GM23338 (cell line): ENCODE results near the gene SDF2L1. TPM values are rescaled to one million over a fixed set of nuclear protein-coding genes. Genes with fewer than 3 reads are reported as not detected.

Experiments
- ATAC-seq: fragments of 200-7000 bp; cut with Tn5 transposase; 3 replicates; pipeline ENCODE4 v1.9.1; 2020
- DNase-seq: peaks from one replicate; pipeline ENCODE4 v3.0.0-alpha.2; 2015; ENCODE audit warnings: low spot score
- H2AFZ ChIP-seq: fragments of 200-600 bp; sonication (generic); 2 replicates; pipeline ENCODE4 v1.8.0; 2016; ENCODE audit warnings: antibody characterized with exemption, mild to moderate bottlenecking, moderate library complexity
- H3F3A ChIP-seq: fragments of 200-600 bp; sonication (generic); replicated peaks from 2 replicates; pipeline ENCODE4 v1.8.0; 2017; ENCODE audit warnings: antibody characterized with exemption, mixed run types, low read depth
- H3K27ac ChIP-seq: fragments of 200-600 bp; sonication (generic); 2 replicates; pipeline ENCODE4 v1.6.1; 2016; ENCODE audit warnings: low read depth
- H3K27me3 ChIP-seq: fragments of 200-600 bp; sonication (generic); 2 replicates; pipeline ENCODE4 v1.8.0; 2016; ENCODE audit warnings: mild to moderate bottlenecking, mixed run types, moderate library complexity; ENCODE audit not compliant: insufficient read depth
- H3K36me3 ChIP-seq: fragments of 200-600 bp; sonication (generic); 2 replicates; pipeline ENCODE4 v1.8.0; 2016; ENCODE audit warnings: mild to moderate bottlenecking; ENCODE audit not compliant: insufficient read depth
- H3K4me1 ChIP-seq: fragments of 200-600 bp; sonication (generic); 2 replicates; pipeline ENCODE4 v1.8.0; 2016; ENCODE audit warnings: mild to moderate bottlenecking, moderate library complexity; ENCODE audit not compliant: insufficient read depth
- H3K4me2 ChIP-seq: fragments of 200-600 bp; sonication (generic); 2 replicates; pipeline ENCODE4 v1.7.1; 2017; ENCODE audit warnings: mixed run types
- H3K4me3 ChIP-seq: fragments of 200-600 bp; sonication (generic); 2 replicates; pipeline ENCODE4 v1.6.1; 2016; ENCODE audit warnings: mixed run types
- H3K79me2 ChIP-seq: fragments of 200-600 bp; sonication (generic); replicated peaks from 2 replicates; pipeline ENCODE4 v1.8.0; 2017; ENCODE audit warnings: mild to moderate bottlenecking; ENCODE audit not compliant: insufficient read depth
- H3K9me2 ChIP-seq: fragments of 200-600 bp; sonication (generic); 2 replicates; pipeline ENCODE4 v1.8.0; 2017; ENCODE audit not compliant: insufficient read depth
- H4K20me1 ChIP-seq: fragments of 200-600 bp; sonication (generic); replicated peaks from 2 replicates; pipeline ENCODE4 v1.8.0; 2017; ENCODE audit warnings: mild to moderate bottlenecking; ENCODE audit not compliant: insufficient read depth
- H3K27ac Mint-ChIP-seq: 2 replicates; pipeline ENCODE4 v1.8.0; 2020; ENCODE audit warnings: inconsistent platforms, mild to moderate bottlenecking, moderate library complexity, mixed read lengths
- H3K27me3 Mint-ChIP-seq: 3 replicates; pipeline ENCODE4 v1.8.0; 2022; ENCODE audit warnings: low read depth, mild to moderate bottlenecking, moderate library complexity, mixed read lengths, inconsistent platforms; ENCODE audit not compliant: insufficient read depth, poor library complexity
- H3K36me3 Mint-ChIP-seq: 3 replicates; pipeline ENCODE4 v1.8.0; 2021; ENCODE audit warnings: low read depth, mild to moderate bottlenecking, inconsistent platforms, moderate library complexity, mixed read lengths
- H3K4me1 Mint-ChIP-seq: 3 replicates; pipeline ENCODE4 v1.8.0; 2020; ENCODE audit warnings: mild to moderate bottlenecking, inconsistent platforms, mixed read lengths
- H3K4me3 Mint-ChIP-seq: 3 replicates; pipeline ENCODE4 v1.8.0; 2021; ENCODE audit warnings: moderate library complexity, mild to moderate bottlenecking, inconsistent platforms, mixed read lengths
- H3K9me3 Mint-ChIP-seq: 3 replicates; pipeline ENCODE4 v1.8.0; 2020; ENCODE audit warnings: moderate library complexity, mild to moderate bottlenecking, inconsistent platforms, mixed read lengths
- CREB1 ChIP-seq: fragments of 250-450 bp; sonication (Bioruptor Pico); IDR thresholded peaks from 2 replicates; pipeline ENCODE4 v1.5.0; 2020; ENCODE audit warnings: low read depth, mild to moderate bottlenecking, moderate library complexity
- EZH2 ChIP-seq: fragments of 200-600 bp; sonication (generic); IDR thresholded peaks from one replicate; pipeline ENCODE4 v1.8.0; 2017; ENCODE audit warnings: antibody characterized with exemption, mild to moderate bottlenecking, low read depth; ENCODE audit not compliant: unreplicated experiment
- EZH2phosphoT487 ChIP-seq: fragments of 200-600 bp; sonication (generic); IDR thresholded peaks from one replicate; pipeline ENCODE4 v1.8.1; 2018; ENCODE audit warnings: antibody characterized with exemption; ENCODE audit not compliant: unreplicated experiment
- JUNB ChIP-seq: IDR thresholded peaks from one replicate; pipeline ENCODE4 v1.6.1; 2016; ENCODE audit warnings: antibody characterized with exemption; ENCODE audit not compliant: unreplicated experiment
- NANOG ChIP-seq: IDR thresholded peaks from 2 replicates; pipeline ENCODE4 v1.6.1; 2016; ENCODE audit warnings: antibody characterized with exemption, borderline replicate concordance
- POLR2AphosphoS5 ChIP-seq: IDR thresholded peaks from 2 replicates; pipeline ENCODE4 v1.6.1; 2016; ENCODE audit warnings: antibody characterized with exemption, low read depth
- STAT1 ChIP-seq: IDR thresholded peaks from one replicate; pipeline ENCODE4 v1.6.1; 2016; ENCODE audit warnings: antibody characterized with exemption; ENCODE audit not compliant: unreplicated experiment
- ZNF114 ChIP-seq: fragments of 250-450 bp; sonication (Bioruptor Pico); IDR thresholded peaks from 2 replicates; pipeline ENCODE4 v1.5.0; 2020; ENCODE audit warnings: mild to moderate bottlenecking, moderate library complexity
- ZNF331 ChIP-seq: fragments of 250-450 bp; sonication (Bioruptor Pico); IDR thresholded peaks from 2 replicates; pipeline ENCODE4 v1.5.0; 2020; ENCODE audit warnings: low read depth, mild to moderate bottlenecking, moderate library complexity
- polyA plus RNA-seq: library from polyadenylated mRNA; unstranded; fragments of >200 nt; fragmentation: Nextera tagmentation; extraction: Ambion mirVana; gene quantifications from 2 replicates; pipeline ENCODE4 v1.2.1, GENCODE V29; 2016
- total RNA-seq: library from RNA; depleted of rRNA; stranded (reverse); fragments of >200 nt; shearing (Covaris generic); gene quantifications from 2 replicates; pipeline ENCODE4 v1.2.3, GENCODE V29; 2014
- TF ChIP-seq, protein P1 (sequence below): IDR thresholded peaks from 2 replicates; pipeline ENCODE4 v1.6.1; 2016; ENCODE audit warnings: antibody characterized with exemption
- TF ChIP-seq, protein P2 (sequence below): IDR thresholded peaks from one replicate; pipeline ENCODE4 v1.6.1; 2018; ENCODE audit warnings: antibody characterized with exemption; ENCODE audit not compliant: unreplicated experiment
- TF ChIP-seq, protein P3 (sequence below), 2 experiments: fragments of 200-600 bp in 1 of 2; sonication (generic) in 1 of 2; conservative IDR thresholded peaks; 2 replicates each; pipeline versions ENCODE4 v1.5.1 to v1.6.1; 2016 to 2017; ENCODE audit warnings: antibody characterized with exemption in 2 of 2, low read depth in 2 of 2, mild to moderate bottlenecking in 2 of 2, moderate library complexity in 1 of 2

The SDF2L1 gene
- total and polyA plus RNA-seq, 2 experiments from 2014 or later = 62.3 to 72.7 TPM

DNA sequence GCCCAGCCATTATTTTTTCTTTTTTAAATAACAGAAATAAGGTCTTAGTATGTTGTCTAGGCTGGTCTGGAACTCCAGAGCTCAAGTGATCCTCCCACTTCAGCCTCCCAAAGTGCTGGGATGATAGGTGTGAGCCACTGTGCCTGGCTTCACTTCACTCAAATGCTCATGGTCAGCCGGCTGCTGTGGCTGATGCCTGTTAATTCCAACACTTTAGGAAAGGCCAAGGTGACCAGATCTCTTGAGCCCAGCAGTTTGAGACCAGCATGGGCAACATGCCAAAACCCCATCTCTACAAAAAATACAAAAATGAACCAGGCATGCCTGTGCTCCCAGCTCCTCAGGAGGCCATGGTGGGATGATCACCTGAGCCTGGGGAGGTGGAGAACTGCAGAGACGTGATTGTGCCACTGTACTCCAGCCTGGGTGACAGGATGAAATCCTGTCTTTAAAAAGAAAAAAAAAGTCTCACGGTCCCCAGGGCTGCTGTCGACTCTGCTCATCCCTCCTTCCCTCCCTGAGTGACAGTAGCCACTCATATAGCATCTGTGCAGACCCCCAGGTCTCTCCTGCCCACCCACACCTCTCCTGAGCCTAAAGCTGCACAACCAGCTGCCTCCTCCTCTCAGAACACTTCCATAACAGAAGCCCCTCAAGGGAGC lies 15.9 kb upstream of the SDF2L1 start (continued):
- TF ChIP-seq JUNB = no peak
- TF ChIP-seq, protein P1, sequence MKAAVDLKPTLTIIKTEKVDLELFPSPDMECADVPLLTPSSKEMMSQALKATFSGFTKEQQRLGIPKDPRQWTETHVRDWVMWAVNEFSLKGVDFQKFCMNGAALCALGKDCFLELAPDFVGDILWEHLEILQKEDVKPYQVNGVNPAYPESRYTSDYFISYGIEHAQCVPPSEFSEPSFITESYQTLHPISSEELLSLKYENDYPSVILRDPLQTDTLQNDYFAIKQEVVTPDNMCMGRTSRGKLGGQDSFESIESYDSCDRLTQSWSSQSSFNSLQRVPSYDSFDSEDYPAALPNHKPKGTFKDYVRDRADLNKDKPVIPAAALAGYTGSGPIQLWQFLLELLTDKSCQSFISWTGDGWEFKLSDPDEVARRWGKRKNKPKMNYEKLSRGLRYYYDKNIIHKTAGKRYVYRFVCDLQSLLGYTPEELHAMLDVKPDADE = no peak
- no peak for TF ChIP-seq ZNF331 (CRISPR knock-in tag)
- TF ChIP-seq, protein P2, sequence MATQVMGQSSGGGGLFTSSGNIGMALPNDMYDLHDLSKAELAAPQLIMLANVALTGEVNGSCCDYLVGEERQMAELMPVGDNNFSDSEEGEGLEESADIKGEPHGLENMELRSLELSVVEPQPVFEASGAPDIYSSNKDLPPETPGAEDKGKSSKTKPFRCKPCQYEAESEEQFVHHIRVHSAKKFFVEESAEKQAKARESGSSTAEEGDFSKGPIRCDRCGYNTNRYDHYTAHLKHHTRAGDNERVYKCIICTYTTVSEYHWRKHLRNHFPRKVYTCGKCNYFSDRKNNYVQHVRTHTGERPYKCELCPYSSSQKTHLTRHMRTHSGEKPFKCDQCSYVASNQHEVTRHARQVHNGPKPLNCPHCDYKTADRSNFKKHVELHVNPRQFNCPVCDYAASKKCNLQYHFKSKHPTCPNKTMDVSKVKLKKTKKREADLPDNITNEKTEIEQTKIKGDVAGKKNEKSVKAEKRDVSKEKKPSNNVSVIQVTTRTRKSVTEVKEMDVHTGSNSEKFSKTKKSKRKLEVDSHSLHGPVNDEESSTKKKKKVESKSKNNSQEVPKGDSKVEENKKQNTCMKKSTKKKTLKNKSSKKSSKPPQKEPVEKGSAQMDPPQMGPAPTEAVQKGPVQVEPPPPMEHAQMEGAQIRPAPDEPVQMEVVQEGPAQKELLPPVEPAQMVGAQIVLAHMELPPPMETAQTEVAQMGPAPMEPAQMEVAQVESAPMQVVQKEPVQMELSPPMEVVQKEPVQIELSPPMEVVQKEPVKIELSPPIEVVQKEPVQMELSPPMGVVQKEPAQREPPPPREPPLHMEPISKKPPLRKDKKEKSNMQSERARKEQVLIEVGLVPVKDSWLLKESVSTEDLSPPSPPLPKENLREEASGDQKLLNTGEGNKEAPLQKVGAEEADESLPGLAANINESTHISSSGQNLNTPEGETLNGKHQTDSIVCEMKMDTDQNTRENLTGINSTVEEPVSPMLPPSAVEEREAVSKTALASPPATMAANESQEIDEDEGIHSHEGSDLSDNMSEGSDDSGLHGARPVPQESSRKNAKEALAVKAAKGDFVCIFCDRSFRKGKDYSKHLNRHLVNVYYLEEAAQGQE = no peak
- TF ChIP-seq EZH2phosphoT487 = no peak
- no peak for TF ChIP-seq EZH2
- TF ChIP-seq NANOG = no peak
- no peak; the same call in 1 of the 2 replicates for TF ChIP-seq POLR2AphosphoS5
- no peak for TF ChIP-seq ZNF114 (CRISPR knock-in tag)

DNA sequence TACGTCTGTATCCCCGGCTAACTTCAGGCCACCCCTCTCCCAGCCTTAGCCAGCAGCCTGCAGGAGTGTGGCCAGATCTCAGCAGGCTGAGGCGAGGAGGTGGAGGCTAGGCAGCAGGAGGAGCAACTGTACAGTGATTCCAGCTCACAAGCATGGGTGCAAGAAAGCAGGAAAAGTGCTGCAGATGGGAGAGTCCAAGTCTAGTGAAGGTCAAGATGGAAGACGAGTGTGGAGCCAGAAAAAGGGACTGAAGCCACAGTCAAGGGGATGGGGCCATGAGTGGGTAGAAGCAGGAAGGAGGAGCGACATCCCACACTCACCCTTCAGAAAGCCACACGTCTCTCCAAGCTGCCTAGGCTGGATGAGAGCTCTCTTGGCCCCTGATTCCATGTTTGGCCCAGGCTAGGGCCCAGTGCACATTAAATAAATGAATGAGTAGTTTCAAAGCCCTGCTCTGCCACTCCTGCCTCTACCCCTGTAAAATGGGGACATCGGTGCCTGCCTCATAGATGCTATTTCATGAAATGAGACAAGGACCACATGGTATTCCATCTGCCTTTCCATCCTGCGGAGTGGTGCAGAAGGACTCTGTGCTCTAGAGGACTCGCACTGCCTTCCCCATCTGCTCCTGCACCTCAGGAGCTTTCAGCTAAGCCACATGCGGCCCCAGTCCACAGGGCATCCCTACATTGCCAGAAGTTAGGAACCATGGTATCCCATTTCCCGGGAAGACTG lies 15.2 kb upstream of the SDF2L1 start:
- Mint-ChIP-seq H3K9me3 (peaks cover 10% of the 10 kb centered on the region; the same call in 2 of the 3 replicates), H3K27ac (no peak overlapping the region; the same call in 1 of the 2 replicates), H3K4me1 (peaks cover 27% of the 10 kb centered on the region), H3K4me3 (no peak overlapping the region; the same call in 2 of the 3 replicates), H3K27me3 (peaks cover 32% of the 10 kb centered on the region), H3K36me3 (peaks cover 35% of the 10 kb centered on the region)
- peaks cover 14% of the 10 kb centered on the region; the same call in 1 of the 2 replicates for H3K4me1 ChIP-seq
- DNase-seq (no peak), ATAC-seq (no peak)
- H3K4me3 ChIP-seq = no peak overlapping the region
- no peak overlapping the region for H3K27ac ChIP-seq
- no peaks in the 10 kb centered on the region for H3K9me2 ChIP-seq
- H2AFZ ChIP-seq = no peak overlapping the region
- no peaks in the 10 kb centered on the region for H3K27me3 ChIP-seq
- peaks cover 11% of the 10 kb centered on the region for H3K79me2 ChIP-seq
- H3F3A ChIP-seq = peaks cover 30% of the 10 kb centered on the region; the same call in 1 of the 2 replicates
- no peak overlapping the region for H3K4me2 ChIP-seq
- peaks cover 50% of the 10 kb centered on the region for H4K20me1 ChIP-seq
- peaks cover 8% of the 10 kb centered on the region for H3K36me3 ChIP-seq
- TF ChIP-seq CREB1 (CRISPR knock-in tag) (no peak), ZNF331 (CRISPR knock-in tag) (no peak), STAT1 (no peak), EZH2phosphoT487 (no peak), ZNF114 (CRISPR knock-in tag) (no peak), POLR2AphosphoS5 (no peak), EZH2 (no peak), JUNB (no peak)
- TF ChIP-seq, protein P1 = no peak
- TF ChIP-seq, protein P3, sequence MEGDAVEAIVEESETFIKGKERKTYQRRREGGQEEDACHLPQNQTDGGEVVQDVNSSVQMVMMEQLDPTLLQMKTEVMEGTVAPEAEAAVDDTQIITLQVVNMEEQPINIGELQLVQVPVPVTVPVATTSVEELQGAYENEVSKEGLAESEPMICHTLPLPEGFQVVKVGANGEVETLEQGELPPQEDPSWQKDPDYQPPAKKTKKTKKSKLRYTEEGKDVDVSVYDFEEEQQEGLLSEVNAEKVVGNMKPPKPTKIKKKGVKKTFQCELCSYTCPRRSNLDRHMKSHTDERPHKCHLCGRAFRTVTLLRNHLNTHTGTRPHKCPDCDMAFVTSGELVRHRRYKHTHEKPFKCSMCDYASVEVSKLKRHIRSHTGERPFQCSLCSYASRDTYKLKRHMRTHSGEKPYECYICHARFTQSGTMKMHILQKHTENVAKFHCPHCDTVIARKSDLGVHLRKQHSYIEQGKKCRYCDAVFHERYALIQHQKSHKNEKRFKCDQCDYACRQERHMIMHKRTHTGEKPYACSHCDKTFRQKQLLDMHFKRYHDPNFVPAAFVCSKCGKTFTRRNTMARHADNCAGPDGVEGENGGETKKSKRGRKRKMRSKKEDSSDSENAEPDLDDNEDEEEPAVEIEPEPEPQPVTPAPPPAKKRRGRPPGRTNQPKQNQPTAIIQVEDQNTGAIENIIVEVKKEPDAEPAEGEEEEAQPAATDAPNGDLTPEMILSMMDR (conservative IDR thresholded peaks at IDR 0.05; ENCODE audit: low read depth in 2 of 2) = no peak
